BJ (cell line): ENCODE results near the gene NUAK1. TPM values are rescaled to one million over a fixed set of nuclear protein-coding genes. Genes with fewer than 3 reads are reported as not detected.

ENCODE experiments used
- CTCF ChIA-PET: fragments of 350-600 bp; formaldehyde crosslinking; extraction: SDS; loops from one replicate; lab custom pipeline; 2021; ENCODE audit warnings: antibody characterized with exemption, inconsistent platforms; lab: Yijun Ruan, JAX
- POLR2A ChIA-PET: fragments of 300-600 bp; sonication (Branson Sonifier 250); formaldehyde crosslinking; extraction: SDS; loops from one replicate; lab custom pipeline; 2021; ENCODE audit warnings: antibody characterized with exemption; lab: Charles Lee
- DNase-seq: peaks from one replicate; pipeline ENCODE4 v3.0.0-alpha.2; 2011; ENCODE audit warnings: low read depth
- H3K27me3 ChIP-seq: 2 replicates; pipeline ENCODE4 v1.6.0; 2011; ENCODE audit warnings: low read length; ENCODE audit not compliant: control insufficient read depth, insufficient read depth
- H3K36me3 ChIP-seq: 2 replicates; pipeline ENCODE4 v1.5.1; 2011; ENCODE audit warnings: low read length; ENCODE audit not compliant: control insufficient read depth, insufficient read depth
- H3K4me3 ChIP-seq: 2 replicates; pipeline ENCODE4 v1.5.1; 2011; ENCODE audit warnings: low read depth, mild to moderate bottlenecking, control low read depth, low read length
- polyA plus RNA-seq: library from polyadenylated mRNA; depleted of rRNA; stranded (reverse); fragments of >200 nt; gene quantifications from 2 replicates; pipeline ENCODE4 v1.2.3, GENCODE V29; 2011
- TF ChIP-seq, protein P1 (sequence below): IDR thresholded peaks from 2 replicates; pipeline ENCODE4 v1.5.1; 2011; ENCODE audit warnings: low read depth, mild to moderate bottlenecking, control low read depth, inconsistent platforms, low read length, moderate library complexity; ENCODE audit not compliant: insufficient read depth

Gene NUAK1
- polyA plus RNA-seq, 1 experiment = 37.0 TPM

GRCh38 chr12:106149096-106149784, 10.5 kb upstream of the NUAK1 start:
- Histone ChIP-seq H3K27me3 (no peaks in the 10 kb centered on the region), H3K4me3 (no peak overlapping the region), H3K36me3 (peaks cover 2% of the 10 kb centered on the region; the same call in 1 of the 2 replicates)
- ChIA-PET CTCF (interaction anchor here (0.6 to 4.6 kb wide), 27 partner anchors 9 to 758 kb away, joined by 3 to 39 read pairs (median 4); partner anchors contain the start of gene NUAK1), POLR2A (no interaction called here)
- no peak for DNase-seq
- TF ChIP-seq, protein P1, sequence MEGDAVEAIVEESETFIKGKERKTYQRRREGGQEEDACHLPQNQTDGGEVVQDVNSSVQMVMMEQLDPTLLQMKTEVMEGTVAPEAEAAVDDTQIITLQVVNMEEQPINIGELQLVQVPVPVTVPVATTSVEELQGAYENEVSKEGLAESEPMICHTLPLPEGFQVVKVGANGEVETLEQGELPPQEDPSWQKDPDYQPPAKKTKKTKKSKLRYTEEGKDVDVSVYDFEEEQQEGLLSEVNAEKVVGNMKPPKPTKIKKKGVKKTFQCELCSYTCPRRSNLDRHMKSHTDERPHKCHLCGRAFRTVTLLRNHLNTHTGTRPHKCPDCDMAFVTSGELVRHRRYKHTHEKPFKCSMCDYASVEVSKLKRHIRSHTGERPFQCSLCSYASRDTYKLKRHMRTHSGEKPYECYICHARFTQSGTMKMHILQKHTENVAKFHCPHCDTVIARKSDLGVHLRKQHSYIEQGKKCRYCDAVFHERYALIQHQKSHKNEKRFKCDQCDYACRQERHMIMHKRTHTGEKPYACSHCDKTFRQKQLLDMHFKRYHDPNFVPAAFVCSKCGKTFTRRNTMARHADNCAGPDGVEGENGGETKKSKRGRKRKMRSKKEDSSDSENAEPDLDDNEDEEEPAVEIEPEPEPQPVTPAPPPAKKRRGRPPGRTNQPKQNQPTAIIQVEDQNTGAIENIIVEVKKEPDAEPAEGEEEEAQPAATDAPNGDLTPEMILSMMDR = peak; percentile 75

DNA sequence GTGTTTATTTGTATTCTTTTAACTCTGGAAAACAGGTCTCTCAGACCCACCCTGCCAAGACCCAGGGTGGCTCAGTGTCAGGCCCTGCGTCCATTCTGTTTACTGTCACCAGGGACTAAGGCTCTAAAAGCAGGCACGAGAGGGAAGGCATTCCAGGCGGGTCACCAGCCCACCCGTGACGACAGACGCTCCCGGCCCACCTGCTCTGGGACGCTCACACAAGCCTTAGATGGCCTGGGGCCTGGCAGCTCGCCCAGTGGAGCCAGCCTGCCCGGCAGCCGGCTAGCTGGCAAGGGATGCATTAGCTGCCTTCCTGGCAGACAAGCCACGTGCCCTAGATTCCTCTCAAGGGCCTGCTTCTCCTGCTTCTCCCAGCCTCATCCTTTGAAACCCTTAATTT, 9.2 kb upstream of the NUAK1 start:
- ChIA-PET POLR2A (no interaction called here), CTCF (interaction anchor here (0.7 to 4.6 kb wide), 10 partner anchors 9 to 760 kb away, joined by 3 to 39 read pairs (median 4); partner anchors contain the start of gene NUAK1)
- Histone ChIP-seq H3K27me3 (no peaks in the 10 kb centered on the region), H3K36me3 (peaks cover 2% of the 10 kb centered on the region; the same call in 1 of the 2 replicates), H3K4me3 (no peak overlapping the region)
- TF ChIP-seq, protein P1 = no peak
- no peak for DNase-seq

GRCh38 chr12:106146987-106147386, 8.2 kb upstream of the NUAK1 start:
- TF ChIP-seq, protein P1 = no peak
- POLR2A ChIA-PET = no interaction called here
- no peak for DNase-seq
- CTCF ChIA-PET = no interaction called here
- Histone ChIP-seq H3K36me3 (peaks cover 2% of the 10 kb centered on the region; the same call in 1 of the 2 replicates), H3K4me3 (no peak overlapping the region), H3K27me3 (no peaks in the 10 kb centered on the region)

DNA sequence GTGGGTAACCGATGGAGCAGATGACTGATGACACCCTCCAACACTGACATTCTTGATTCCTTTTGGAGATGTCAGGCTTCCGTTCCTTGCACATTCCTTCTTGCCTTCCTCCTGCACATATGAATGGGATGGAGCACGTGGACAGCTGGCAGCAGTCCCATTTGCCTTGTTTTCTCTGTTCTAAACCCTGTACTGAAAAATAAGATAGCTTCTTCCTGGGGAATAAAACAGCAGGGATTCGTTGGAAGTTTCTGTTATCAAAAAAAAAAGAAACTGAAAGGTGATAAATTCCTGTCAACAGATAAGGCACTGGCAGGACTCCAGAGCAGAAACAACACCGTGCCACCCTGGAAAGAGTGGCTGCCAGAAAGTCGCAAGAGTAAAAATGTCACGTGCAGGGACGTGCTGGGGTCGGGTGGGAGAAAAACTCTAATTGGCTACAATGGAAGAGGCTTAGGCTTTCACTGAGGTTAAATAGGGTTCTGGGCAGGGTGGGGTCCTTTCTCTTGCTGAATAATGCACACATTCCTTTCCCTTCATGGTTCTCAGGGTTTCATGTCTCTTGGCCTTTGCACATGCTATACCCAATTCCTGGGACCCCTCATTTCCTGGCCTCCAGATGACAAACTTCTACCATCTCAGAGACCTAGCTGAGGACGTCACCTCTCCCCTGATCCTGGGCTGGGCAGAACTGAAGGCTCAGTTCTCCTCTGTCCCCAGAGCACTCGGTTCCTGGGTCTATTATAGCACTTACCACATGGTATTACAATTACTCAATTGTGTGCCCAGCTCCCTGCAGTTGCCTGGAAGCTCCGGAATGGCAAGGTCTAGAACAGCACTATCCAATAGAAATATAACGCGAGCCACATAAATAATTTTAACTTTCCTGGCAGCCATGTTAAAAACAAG, 7.0 kb upstream of the NUAK1 start:
- Histone ChIP-seq H3K36me3 (peaks cover 2% of the 10 kb centered on the region; the same call in 1 of the 2 replicates), H3K27me3 (no peaks in the 10 kb centered on the region), H3K4me3 (no peak overlapping the region)
- ChIA-PET CTCF (interaction anchor here (0.6 to 1.0 kb wide), 3 partner anchors 82 to 534 kb away, joined by 3 read pairs; no protein-coding TSS in a partner anchor), POLR2A (no interaction called here)
- TF ChIP-seq, protein P1 = no peak
- DNase-seq = no peak

GRCh38 chr12:106144847-106145246, 6.1 kb upstream of the NUAK1 start:
- TF ChIP-seq, protein P1 = no peak
- ChIA-PET POLR2A (no interaction called here), CTCF (interaction anchor here (0.7 to 0.8 kb wide), 2 partner anchors 82 to 533 kb away, joined by 3 read pairs; no protein-coding TSS in a partner anchor)
- Histone ChIP-seq H3K27me3 (no peaks in the 10 kb centered on the region), H3K36me3 (peaks cover 2% of the 10 kb centered on the region; the same call in 1 of the 2 replicates), H3K4me3 (no peak overlapping the region)
- DNase-seq = no peak
